ENCODE results near the gene ITGA3.

The ITGA3 gene

DNA sequence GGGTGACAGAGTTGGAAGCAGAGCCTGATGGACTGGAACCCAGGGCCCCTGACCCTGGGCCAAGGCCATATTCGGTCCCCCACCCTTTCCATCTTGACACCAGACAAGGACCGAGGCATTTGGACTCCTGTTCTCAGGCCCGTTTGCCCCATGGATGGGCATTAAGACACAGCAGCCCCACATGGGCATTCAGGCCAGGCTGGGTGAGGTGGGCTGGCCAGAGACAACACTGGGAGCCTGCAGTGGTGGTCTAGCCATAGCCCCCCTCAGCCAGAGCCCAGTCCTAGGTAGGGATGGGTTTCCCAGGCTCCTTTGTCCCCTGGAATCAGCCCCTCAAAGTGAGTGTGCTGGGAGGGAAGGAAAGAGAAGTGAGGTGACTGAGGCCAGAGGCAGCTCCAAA, 40.8 kb downstream of the ITGA3 start:
- no peak for DNase-seq

DNA sequence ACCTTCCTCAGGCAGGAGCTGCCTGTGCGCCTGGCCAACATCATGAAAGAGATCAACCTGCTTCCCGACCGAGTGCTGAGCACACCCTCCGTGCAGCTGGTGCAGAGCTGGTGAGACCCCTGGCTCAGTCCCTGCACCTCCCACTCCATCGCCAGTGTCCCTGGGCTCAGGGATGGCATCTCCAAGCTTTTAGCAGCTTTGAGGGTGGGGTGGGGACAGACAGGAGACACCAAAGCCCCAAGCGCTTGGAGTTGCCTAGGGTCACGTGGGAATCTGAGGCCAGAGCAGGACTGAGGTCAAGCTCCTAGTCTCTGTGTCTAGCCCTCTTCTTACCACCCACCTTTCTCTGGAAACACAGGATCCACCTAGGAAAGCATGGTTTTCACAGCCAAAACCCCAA, 41.5 kb downstream of the ITGA3 start:
- no peak for DNase-seq

DNA sequence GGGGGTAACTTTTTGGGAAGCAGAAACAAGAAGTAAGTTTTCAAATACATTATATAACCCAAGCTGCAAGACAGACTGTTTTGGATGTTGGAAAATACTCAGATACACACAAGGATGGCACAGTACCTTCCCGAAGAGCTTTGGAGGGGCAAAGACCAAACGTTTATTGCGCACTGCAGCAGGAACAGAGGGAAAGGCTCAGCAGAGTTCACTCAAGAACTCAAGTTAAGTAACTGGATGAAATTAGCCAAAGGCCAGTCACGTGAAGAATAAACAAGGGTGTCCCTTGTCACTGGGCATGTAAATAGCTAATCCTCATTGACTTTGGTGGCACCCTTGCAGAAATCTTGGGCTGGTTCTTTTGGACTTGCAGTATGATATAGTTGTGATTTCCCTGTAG, 42.0 kb downstream of the ITGA3 start:
- no peak for DNase-seq

DNA sequence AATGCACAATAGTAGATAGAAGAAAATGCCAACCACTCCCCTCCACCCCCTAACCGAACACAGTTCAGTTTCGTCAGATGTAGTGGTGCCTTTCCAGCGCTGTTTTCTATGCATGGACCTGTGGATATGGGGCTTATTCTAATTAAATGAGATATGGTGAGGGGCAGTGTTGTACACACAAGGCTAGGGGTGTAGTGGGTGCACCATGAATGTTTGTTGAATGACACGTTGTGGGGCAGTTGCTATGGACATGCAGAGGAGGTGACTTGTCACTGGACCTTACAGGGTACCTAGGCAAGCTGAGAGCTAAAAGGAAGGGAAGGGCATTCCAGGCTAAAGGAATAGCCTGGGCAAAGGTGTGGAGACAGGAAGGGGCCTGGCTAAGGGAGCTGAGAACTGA, 42.7 kb downstream of the ITGA3 start:
- no peak for DNase-seq

DNA sequence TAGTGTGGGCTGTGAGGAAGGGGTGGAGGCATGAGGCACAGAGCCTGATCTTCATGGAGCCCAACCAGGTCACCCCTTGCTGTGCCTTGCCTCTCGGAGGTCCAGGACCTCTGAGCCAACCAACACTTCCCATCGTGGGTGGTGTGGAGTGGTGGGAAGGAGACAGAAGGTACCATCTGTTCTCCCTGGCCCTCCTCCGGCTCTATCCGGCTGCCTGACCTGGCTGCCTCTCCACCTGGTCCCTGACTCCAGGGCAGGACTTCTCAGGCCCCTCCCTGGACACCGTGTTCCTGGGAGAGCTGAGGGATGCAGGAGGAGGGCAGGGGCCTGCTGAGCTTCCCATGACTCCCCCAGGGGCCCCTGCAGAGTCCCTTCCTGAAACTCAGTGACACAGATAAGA, 43.1 kb downstream of the ITGA3 start:
- no peak for DNase-seq

DNA sequence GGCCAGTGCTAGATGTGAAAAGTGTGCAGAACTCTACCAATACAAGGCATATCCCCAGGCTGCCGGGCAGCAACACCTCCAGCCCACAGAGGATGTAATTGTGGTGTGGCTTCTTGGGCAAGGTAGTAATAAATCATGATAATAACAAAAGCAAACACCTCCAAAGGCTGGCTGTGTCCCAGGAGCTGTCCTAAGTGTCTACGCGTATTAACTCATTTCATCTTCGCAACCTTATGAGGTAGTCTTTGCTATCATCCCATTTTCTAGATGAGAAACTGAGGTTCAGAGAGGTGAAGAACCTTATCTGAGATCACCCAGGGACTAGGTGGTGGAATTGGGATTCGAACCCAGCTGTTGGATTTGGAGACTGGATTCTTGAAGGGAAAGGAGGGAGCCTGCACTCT, 44.6 kb downstream of the ITGA3 start:
- no peak for DNase-seq

DNA sequence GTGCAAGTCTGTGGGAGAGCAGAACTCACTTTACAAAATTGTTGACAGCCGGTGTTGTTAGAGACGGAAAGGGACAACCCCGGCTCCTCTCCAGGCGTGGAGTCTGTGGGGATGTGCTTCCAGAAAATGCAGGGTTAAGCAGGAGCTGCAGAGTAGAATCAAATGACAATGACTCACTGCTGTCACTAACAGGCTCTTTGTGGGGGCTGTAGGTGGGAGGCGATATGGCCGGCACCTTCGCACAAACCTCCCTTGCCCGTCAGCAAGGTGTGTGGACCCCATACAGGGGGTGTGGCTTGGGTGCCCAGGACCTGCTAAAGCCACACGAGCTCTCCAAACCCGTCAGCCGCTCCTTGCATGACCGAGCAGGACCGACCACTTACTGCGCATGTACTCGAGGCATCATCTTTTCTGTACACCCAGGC, 45.0 kb downstream of the ITGA3 start:
- DNase-seq = no peak

DNA sequence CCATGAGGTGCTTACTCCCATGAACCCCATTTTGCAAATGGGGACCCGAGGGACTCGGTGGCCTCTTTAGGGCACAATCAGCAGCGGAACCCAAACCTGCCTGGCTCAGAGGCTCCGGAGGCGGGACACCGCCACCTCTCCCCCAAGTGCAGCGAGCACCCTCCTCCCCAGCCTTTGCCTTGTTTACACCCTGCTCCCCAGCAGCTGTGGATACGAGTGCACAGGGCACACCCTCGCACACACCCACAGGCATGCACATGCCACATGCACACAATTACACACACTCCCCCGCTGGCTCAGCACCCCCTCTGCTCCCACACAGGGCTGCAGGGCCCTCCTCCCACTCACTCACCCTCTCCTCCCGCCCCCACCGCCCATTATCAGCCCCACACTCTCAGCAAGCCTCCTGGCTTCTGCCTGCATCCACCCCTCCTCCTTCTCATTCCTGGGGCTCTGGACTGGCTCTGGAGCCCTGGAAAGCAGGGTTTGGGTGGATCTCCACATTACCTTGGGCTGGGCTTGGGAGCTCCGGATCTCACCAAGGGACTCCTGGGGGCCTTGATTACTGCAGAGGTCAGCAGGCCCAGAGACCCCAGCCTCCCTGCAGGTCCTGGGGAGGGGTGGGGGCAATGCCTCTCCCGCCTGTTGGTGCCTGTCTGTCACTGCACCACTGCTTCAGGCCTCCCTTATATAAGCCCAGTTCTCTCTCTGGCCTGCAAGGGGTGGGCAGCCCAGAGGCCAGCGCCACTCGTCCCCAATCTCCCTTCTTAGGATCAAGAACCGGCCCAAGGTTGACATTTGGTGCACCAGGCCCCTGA, 45.6 kb downstream of the ITGA3 start:
- no peak for DNase-seq

DNA sequence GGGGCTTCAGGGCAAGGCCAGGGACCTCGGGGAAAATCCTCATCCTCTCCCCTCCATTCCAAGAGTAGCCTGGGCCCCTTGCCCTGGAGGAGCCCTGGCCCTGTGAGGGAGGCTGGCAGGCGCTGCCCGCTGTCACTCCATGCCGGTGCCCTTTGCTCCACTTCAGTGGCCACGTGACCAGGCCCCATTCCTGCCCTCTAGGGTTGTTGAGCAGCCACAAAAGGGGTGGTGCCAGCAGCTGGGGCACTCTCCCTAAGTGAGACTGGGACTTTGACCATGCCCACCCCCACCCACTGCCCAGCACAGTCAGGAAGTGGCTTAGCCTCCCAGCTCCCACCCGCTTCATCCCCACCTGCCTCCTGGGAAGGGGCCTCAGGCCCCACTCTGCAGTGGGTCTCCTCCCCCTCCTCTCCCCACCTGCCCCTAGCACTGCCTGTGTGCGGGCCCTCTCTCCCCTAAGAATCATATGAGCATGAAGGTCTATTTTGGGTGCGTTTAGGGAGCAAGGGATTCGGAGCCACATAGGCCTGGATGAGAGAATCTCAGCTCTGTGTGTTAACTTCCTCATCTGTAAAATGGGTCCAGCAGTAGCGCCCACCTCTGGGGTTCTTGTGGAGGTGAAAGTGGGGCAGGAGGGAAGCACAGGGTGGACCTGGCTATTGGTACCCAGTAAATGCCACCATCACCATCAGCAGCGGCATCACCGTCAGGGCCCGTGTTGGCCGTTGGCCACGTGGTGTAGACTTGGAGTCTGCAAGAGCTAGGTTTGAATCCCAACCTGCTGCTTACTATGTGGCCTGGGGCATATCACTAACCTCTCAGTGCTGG, 46.5 kb downstream of the ITGA3 start:
- DNase-seq = no peak

DNA sequence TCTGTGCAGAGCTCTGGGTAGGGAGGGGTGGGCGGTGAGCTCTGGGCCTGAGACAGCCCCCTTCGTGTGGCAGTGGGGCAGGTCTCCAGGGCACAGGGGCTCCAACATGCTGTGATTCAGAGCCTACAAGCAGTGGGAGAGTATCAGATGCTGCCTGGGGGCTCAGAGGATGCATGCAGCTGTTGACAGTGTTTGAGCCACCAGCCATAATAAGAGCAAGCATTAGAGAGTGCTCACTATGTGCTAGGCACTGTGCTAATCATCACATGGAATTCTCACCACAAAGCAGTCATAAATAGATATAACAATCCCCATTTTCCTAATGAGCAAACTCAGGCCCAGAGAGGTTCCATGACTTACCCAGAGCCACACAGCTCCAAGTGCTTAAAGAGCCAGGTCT, 47.3 kb downstream of the ITGA3 start:
- no peak for DNase-seq

DNA sequence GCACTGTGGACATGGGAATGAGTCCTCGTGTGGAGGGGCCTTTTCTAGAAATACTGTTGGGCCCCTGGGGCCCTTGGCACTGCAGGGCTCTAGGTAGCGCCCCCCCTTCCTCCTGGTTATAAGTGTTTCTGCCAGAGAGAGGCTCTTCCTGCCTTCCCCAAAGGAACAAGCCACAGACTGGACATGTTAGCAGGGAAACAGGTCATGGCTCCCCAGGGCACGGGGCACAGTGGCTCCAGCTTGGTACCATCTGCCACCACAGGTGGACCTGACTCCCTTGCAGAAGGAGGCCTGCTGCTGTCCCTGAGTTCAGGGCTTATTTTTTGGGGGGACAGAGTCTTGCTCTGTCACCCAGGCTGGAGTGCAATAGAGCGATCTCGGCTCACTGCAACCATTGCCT, 48.0 kb downstream of the ITGA3 start:
- DNase-seq = no peak

DNA sequence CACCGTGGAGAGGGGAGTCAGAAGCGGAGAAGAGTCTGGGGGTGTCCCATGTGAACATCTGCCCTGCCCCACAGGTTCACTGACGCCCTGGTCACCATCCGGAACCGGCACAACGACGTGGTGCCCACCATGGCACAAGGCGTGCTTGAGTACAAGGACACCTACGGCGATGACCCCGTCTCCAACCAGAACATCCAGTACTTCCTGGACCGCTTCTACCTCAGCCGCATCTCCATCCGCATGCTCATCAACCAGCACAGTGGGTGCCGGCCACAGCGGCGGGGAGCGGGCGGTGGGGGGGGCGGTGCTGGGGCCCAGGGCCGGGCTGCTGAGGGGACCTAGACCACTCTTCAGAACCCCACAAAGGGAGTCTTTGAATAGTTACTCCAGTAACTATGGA, 49.9 kb downstream of the ITGA3 start:
- no peak for DNase-seq

DNA sequence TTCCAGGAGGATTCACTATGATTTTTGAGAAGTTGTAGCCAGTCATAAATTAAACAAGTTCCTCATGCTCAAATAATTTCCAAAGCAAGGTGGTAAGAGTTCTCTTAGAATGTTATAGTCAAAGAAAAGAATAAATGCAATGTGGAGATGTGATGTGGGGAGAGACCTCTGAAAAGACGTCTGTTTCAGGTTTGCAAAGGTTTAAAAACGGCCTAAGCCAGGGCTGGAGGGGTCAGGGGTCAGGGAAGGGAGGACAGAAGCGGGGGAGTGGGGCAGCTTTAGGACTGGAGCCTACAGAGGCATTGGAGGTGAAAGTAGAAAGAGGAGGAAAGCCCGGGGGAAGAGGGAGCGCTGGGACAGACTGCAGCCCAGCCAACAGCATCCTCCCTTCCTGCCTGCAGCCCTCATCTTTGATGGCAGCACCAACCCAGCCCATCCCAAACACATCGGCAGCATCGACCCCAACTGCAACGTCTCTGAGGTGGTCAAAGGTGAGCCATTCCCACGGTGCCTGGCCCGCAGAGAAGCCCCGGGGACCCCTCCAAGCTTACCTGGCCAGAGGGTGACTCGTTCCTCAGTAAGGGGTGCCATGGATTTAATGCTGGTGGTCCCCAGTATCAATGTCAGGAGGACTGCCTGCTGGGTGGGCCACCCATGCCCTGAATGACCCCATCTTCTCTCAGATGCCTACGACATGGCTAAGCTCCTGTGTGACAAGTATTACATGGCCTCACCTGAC, 50.7 kb downstream of the ITGA3 start:
- DNase-seq = no peak

DNA sequence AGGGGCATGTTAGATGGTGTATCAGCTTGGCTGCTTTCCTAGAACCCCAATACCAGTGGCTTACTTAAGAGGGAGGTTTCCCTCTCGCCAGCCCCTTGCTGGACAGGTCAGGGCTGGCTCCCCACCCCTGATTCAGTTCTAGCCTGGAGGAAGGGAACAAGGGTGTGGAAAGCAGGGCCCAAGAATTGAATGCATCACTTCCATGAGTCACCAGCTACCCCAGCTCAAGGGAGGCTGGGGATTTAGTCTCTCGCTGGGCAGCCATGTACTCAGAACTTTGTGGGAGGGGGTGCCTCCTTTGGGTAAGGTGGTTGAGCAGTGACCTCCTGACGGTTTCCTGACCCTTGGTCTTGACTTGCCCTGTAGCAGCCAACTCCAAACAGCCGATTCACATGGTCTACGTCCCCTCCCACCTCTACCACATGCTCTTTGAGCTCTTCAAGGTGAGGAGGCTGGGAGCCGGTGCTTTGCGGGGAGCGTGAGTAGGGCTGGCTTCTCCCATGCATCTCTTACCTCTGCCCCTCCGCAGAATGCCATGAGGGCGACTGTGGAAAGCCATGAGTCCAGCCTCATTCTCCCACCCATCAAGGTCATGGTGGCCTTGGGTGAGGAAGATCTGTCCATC, 52.0 kb downstream of the ITGA3 start:
- no peak for DNase-seq

DNA sequence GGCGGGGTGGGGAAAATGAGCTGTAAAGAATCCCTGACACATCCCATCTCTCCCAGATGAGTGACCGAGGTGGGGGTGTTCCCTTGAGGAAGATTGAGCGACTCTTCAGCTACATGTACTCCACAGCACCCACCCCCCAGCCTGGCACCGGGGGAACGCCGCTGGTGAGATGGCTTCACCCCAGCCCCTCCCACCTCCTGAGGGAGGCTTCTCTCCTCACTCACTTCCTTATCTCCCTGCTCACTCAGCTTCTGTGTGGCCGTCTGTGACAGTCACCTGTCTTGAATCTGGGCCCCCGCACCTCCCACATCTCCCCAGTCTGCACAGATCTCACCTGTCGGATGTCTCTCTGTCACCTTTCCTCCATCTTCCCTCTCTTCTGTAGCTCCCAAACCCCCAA, 52.6 kb downstream of the ITGA3 start:
- no peak for DNase-seq

DNA sequence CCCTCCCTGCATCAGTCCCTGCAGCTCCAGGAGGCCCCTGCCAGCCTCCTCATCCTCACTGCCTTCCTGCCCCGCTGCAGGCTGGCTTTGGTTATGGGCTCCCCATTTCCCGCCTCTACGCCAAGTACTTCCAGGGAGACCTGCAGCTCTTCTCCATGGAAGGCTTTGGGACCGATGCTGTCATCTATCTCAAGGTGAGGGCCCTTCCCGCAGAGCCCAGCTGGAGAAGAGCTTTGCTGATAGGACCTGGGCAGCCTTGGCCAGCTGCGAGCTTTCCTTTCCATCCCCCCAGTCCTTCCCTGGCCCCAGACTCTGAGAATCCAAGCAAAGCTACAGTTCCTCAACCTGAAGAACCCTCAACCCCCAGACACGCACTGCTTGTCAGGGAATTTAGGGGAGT, 53.3 kb downstream of the ITGA3 start:
- no peak for DNase-seq

DNA sequence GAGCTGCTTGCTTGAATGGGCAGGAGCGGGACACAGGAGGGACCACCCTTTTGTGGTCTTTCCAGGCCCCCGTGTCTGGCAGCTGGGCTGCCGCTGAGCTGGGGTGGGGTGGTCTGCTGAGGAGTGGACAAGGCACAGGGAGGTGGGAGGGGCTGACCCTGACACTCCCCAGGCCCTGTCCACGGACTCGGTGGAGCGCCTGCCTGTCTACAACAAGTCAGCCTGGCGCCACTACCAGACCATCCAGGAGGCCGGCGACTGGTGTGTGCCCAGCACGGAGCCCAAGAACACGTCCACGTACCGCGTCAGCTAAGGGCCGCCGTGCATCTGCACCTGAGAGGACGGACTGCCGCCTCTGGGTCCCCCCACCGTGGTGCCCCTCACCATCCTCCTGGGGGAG, 53.9 kb downstream of the ITGA3 start:
- no peak for DNase-seq

DNA sequence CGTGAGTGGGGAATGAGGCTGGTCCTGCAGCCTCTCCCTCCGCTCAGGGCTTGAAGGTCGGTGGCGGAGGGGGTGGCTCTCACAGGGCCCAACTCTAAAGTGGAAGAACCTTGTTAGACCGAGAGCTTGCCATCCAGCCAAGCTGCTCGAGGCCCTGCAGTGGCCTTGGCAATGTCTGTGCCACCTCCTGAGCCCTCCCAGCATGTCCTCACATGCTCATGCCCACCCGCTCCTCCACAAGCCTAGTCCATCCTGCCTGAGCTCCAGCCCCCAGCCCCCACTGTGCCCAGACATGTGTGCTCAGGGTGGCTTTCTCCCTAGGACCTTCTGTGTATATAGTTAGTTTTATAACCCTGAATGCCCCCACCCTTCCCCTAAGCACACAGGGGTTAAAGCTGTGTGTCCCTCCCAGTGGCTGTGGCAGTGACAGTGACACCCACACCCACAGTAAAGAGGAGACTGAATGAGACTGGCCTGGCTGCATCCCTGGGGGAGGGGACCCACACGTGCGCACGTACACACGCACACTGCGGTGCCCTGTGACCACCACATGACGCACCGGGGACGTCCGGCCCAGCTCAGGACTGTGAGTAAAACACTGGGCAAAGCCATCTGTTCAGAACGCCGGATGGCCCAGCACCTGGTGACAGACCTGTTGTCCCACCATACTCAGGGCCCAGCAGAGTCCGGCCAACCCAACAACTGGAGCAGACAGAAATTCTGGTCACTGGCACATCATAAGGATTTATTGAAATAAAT, 54.9 kb downstream of the ITGA3 start:
- no peak for DNase-seq

DNA sequence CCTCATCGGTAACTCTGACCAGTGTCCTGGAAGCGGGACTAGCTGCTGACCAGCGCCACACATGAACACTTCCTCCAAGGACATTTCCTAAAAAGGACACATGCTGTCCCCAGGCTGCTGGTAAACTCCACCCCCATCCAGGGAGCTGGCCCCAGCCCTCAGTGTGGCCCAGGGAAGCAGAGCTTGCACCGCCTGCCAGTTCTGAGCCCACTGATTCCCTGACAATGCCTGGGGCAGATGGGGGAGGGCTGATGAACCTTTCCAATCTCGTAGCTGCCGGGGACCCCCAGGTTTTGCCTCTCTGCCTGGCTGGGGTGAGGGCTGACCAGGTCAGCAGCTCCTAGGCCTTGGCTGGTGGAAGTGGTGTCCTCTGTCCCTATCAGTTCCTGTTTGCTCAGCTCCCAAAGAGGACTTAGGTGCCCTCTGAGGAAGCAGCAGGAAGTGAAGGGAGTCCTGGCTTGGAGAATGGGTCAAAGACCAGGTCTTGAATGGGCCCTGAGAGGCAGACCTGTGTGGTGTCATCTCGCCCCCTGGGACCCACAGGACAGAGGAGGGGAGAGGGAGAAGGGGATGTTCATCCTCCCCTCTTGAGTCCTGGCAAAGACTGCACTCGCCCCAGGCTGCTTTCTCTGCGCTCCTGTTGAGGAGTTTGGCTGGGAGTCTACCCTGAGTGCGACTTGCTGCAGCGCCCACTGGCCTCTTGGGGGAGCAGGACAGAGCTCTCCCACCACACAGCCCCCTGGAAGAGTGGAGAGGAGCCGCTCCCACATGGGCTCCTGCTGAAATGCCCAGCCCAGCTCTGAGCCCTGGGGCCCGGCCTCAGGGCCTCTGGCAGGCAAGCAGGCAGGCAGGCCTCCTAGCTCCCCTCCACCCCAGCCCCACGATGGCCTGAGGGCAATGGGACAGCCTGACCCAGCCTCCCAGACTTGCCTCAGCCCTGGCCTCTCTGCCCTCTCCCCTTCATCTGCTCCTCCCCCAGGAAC, 56.1 kb downstream of the ITGA3 start:
- DNase-seq = no peak

DNA sequence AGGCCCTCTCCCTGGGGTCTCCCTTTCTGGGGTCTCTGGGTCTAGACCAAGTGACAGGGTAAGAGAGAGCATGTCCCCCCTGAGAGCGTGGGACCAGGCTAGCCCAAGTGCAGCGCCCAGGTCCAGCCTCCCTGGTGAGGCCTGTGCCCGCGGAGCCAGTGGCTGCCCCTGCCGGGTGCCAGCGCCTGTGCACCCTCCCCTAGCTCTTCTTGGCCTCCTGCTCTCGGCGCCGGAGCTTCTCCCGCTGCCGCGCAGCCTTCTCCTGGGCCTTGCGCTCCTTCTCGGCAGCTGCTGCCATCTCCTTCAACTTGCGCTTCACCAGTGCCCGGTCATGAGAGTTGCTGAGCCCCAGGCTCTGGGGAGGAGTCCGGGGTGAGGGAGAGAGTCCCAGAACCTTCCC, 56.8 kb downstream of the ITGA3 start:
- DNase-seq = no peak

DNA sequence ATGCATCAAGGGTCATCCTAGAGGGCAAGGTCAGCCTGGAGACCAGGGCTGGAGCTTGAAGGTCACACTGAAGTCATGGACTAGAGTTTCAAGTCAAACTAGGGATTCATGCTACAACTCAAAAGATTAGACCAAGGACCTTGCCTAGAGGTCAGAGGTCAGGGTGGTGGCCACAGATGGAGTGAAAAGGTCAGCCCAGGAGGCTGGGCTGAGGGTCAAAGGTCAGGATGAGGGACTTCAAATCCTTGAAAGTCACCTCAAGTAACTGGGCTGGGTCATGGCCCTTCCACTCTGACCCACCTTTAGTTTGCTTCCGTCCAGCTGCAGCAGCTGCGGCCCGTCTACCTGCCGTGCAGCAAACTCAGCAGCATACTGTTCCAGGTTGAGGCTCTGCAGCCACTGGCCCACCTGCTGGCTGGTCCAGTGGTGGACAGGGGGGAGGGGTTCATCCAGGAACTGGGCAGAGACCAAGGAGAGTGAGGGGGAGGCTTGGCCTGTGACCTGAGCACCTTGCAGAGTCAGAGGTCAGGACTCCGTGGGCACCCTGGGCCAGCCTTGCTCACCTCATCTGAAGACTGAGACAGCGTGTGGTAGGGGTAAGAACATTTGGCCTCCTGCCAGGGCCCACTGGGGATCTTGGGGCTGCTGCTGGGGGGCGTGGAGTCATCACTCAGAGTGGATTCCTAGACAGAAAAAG, 57.9 kb downstream of the ITGA3 start:
- DNase-seq = no peak
